Measurements from ENCODE around the gene TIFAB.

The TIFAB gene

DNA sequence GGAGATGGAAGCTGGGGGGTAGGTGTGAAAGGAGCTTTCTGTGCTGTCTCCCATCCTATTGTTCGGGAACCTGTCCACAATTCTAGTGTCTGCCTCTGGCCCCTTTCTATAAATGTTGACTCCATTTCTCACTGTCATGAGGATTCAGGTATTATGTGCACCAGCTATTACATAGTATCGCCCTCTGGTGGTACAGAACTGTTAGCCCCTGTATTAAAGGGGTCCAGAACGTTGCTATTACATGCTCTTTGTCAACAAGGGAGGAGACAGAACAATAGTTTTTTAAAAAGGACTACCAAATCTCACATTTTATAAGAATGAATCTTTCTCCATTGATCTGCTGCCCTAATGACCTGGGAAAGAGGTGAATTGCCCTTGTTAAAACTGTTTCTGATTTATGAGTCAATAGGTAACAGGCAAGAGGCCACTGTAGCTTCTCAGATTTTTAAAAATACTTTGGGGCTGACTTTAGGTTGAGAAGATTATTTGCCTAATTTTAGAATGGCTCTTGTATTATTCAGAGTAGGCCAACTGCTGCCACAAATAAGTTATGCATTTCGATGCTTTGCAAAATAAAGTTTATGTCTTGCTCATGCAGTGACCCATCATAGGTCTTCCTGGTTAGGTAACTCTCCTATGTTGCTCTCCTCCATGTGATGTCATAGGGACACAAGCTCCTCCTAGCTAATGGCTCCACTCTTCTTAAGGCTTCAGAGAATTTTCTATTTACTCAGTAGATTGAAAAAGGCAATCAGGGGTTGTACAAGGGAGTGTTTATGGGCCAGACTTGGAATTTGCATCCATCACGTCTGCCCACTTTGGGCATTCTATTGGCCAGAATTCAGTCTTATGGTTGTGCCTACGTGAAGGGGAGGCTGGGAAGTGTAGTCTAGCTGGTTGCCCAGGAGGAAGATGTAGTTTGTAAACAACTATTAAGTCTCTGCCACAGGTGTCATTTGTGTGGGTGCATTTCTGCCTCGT, 25.8 kb downstream of the TIFAB start (continued):
- TF ChIP-seq, protein P1, sequence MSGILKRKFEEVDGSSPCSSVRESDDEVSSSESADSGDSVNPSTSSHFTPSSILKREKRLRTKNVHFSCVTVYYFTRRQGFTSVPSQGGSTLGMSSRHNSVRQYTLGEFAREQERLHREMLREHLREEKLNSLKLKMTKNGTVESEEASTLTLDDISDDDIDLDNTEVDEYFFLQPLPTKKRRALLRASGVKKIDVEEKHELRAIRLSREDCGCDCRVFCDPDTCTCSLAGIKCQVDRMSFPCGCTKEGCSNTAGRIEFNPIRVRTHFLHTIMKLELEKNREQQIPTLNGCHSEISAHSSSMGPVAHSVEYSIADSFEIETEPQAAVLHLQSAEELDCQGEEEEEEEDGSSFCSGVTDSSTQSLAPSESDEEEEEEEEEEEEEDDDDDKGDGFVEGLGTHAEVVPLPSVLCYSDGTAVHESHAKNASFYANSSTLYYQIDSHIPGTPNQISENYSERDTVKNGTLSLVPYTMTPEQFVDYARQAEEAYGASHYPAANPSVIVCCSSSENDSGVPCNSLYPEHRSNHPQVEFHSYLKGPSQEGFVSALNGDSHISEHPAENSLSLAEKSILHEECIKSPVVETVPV (CRISPR knock-in tag; IDR thresholded peaks at IDR 0.05): no peak
- TF ChIP-seq GLIS3 (CRISPR knock-in tag; IDR thresholded peaks at IDR 0.05): no peak
- no peak for TF ChIP-seq CSDC2 (CRISPR knock-in tag; IDR thresholded peaks at IDR 0.05)

DNA sequence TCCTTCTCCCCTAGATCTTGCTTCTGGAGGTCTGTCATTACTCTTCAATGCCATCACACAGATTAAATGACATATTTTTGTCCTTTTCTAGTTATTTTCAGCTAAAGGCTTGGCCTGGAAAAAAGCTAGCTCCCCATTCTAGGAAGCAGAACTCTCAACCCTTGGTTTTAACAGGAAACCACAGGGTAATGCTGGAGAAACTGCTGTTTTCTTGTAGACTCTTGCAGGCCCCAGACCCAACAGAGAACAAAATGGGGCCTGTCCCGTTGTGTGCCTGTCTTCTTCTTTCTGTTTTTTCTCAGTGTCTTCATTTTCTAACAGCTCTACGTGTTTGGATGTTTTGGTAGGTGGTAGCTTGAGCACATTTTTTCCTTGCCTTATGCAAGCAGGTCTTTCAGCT, 26.5 kb downstream of the TIFAB start:
- no peak for ATAC-seq
- TF ChIP-seq CSDC2 (CRISPR knock-in tag; IDR thresholded peaks at IDR 0.05): no peak
- no peak for TF ChIP-seq ESRRG (CRISPR knock-in tag; IDR thresholded peaks at IDR 0.05)
- TF ChIP-seq ARNTL (CRISPR knock-in tag; IDR thresholded peaks at IDR 0.05; ENCODE audit: borderline replicate concordance, low read depth): no peak

DNA sequence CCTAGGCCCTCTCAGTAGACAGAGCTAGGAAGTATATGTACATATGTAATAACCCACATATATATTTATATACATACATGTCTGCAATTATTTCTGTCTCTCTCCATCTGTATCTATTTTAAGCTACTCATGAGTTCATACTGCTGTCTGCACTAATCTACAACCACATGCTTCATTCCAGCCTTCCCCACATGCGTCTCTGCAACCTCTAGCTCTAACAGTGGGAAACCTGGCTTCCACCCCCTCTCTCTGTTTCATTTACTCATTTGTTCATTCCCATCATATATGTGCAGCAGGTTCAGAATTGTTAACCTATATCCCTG, 28.3 kb downstream of the TIFAB start:
- ATAC-seq: no peak
- no peak for TF ChIP-seq ZNF8 (CRISPR knock-in tag; IDR thresholded peaks at IDR 0.05)
- TF ChIP-seq ISL1 (CRISPR knock-in tag; IDR thresholded peaks at IDR 0.05): no peak
- TF ChIP-seq GLIS3 (CRISPR knock-in tag; IDR thresholded peaks at IDR 0.05): no peak
- no peak for TF ChIP-seq ZNF565 (CRISPR knock-in tag; conservative IDR thresholded peaks at IDR 0.05; ENCODE audit: low read depth)

DNA sequence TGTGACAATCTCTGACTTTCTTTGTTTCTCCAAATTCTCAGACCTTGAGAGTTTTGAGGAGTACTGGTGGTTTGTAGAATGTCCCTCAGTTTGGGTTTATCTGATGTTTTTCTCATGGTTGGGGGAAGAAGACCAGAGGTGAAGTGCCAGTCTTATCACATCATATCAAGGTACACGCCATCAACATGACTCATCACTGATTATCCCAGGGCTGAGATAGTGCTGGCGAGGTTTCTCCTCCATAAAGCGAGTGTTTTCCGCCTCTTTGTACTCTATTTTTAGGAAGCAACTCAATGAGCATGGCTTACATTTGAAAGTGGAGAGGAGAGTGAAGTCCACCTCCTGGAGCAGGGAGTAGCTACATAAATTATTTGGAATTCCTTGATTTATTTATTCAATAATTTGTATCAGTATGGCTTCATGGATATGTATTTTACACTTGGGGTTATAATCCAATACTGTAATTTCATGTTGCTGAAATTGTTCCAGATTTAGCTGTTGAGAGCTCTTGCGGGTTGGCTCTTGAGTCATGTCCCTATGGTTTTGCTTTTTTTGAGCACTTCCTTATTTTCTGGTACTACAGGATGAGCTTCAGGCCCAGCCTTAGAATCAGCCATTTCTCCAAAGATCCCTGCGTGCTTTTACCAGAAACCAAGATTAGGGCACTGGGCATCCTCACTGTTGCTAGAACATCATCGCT, 28.9 kb downstream of the TIFAB start:
- no peak for ATAC-seq
- TF ChIP-seq ISL1 (CRISPR knock-in tag; IDR thresholded peaks at IDR 0.05) (peak; percentile 35; the same call in 1 of the 2 replicates), ESRRG (CRISPR knock-in tag; IDR thresholded peaks at IDR 0.05) (no peak)

DNA sequence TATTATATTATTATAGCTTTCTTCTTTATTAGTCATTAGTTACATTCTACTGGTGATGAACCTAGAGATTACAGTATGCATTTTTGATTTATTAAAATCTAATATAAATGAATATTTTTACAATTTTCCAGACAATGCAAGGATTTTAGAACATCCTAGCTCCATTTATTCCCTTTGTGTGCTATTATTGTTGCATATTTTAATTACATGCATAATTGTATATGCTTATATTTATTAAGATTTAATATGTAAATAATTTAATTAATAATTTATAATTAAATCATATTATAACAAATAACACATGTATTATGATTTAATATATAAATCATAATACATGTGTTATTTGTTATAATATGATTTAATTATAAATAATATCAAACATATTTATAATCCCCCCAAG, 29.7 kb downstream of the TIFAB start:
- TF ChIP-seq ZC3H10 (CRISPR knock-in tag; IDR thresholded peaks at IDR 0.05) (no peak), ZFP3 (CRISPR knock-in tag; IDR thresholded peaks at IDR 0.05) (no peak), CSDC2 (CRISPR knock-in tag; IDR thresholded peaks at IDR 0.05) (no peak), OSR1 (CRISPR knock-in tag; IDR thresholded peaks at IDR 0.05) (no peak), ZNF8 (CRISPR knock-in tag; IDR thresholded peaks at IDR 0.05) (no peak), SNAI2 (CRISPR knock-in tag; IDR thresholded peaks at IDR 0.05) (no peak), TOX (CRISPR knock-in tag; IDR thresholded peaks at IDR 0.05; ENCODE audit: borderline replicate concordance) (no peak), PPARA (CRISPR knock-in tag; IDR thresholded peaks at IDR 0.05; ENCODE audit: borderline replicate concordance) (no peak), BACH2 (CRISPR knock-in tag; IDR thresholded peaks at IDR 0.05; ENCODE audit: borderline replicate concordance) (no peak), RARB (CRISPR knock-in tag; IDR thresholded peaks at IDR 0.05) (no peak), ISL1 (CRISPR knock-in tag; IDR thresholded peaks at IDR 0.05) (no peak), ZFP30 (CRISPR knock-in tag; IDR thresholded peaks at IDR 0.05) (no peak), ZNF70 (CRISPR knock-in tag; IDR thresholded peaks at IDR 0.05) (no peak), ZNF565 (CRISPR knock-in tag; conservative IDR thresholded peaks at IDR 0.05; ENCODE audit: low read depth) (no peak), ARNTL (CRISPR knock-in tag; IDR thresholded peaks at IDR 0.05; ENCODE audit: borderline replicate concordance, low read depth) (no peak)
- TF ChIP-seq, protein P2, sequence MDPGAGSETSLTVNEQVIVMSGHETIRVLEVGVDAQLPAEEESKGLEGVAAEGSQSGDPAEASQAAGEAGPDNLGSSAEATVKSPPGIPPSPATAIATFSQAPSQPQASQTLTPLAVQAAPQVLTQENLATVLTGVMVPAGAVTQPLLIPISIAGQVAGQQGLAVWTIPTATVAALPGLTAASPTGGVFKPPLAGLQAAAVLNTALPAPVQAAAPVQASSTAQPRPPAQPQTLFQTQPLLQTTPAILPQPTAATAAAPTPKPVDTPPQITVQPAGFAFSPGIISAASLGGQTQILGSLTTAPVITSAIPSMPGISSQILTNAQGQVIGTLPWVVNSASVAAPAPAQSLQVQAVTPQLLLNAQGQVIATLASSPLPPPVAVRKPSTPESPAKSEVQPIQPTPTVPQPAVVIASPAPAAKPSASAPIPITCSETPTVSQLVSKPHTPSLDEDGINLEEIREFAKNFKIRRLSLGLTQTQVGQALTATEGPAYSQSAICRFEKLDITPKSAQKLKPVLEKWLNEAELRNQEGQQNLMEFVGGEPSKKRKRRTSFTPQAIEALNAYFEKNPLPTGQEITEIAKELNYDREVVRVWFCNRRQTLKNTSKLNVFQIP (CRISPR knock-in tag; IDR thresholded peaks at IDR 0.05; ENCODE audit: borderline replicate concordance, low read depth): no peak
- TF ChIP-seq, protein P3, sequence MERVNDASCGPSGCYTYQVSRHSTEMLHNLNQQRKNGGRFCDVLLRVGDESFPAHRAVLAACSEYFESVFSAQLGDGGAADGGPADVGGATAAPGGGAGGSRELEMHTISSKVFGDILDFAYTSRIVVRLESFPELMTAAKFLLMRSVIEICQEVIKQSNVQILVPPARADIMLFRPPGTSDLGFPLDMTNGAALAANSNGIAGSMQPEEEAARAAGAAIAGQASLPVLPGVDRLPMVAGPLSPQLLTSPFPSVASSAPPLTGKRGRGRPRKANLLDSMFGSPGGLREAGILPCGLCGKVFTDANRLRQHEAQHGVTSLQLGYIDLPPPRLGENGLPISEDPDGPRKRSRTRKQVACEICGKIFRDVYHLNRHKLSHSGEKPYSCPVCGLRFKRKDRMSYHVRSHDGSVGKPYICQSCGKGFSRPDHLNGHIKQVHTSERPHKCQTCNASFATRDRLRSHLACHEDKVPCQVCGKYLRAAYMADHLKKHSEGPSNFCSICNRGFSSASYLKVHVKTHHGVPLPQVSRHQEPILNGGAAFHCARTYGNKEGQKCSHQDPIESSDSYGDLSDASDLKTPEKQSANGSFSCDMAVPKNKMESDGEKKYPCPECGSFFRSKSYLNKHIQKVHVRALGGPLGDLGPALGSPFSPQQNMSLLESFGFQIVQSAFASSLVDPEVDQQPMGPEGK (CRISPR knock-in tag; IDR thresholded peaks at IDR 0.05; ENCODE audit: borderline replicate concordance): no peak
- TF ChIP-seq, protein P4, sequence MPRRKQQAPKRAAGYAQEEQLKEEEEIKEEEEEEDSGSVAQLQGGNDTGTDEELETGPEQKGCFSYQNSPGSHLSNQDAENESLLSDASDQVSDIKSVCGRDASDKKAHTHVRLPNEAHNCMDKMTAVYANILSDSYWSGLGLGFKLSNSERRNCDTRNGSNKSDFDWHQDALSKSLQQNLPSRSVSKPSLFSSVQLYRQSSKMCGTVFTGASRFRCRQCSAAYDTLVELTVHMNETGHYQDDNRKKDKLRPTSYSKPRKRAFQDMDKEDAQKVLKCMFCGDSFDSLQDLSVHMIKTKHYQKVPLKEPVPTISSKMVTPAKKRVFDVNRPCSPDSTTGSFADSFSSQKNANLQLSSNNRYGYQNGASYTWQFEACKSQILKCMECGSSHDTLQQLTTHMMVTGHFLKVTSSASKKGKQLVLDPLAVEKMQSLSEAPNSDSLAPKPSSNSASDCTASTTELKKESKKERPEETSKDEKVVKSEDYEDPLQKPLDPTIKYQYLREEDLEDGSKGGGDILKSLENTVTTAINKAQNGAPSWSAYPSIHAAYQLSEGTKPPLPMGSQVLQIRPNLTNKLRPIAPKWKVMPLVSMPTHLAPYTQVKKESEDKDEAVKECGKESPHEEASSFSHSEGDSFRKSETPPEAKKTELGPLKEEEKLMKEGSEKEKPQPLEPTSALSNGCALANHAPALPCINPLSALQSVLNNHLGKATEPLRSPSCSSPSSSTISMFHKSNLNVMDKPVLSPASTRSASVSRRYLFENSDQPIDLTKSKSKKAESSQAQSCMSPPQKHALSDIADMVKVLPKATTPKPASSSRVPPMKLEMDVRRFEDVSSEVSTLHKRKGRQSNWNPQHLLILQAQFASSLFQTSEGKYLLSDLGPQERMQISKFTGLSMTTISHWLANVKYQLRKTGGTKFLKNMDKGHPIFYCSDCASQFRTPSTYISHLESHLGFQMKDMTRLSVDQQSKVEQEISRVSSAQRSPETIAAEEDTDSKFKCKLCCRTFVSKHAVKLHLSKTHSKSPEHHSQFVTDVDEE (CRISPR knock-in tag; IDR thresholded peaks at IDR 0.05): no peak
- TF ChIP-seq, protein P1 (CRISPR knock-in tag; IDR thresholded peaks at IDR 0.05): no peak
- TF ChIP-seq, protein P5, sequence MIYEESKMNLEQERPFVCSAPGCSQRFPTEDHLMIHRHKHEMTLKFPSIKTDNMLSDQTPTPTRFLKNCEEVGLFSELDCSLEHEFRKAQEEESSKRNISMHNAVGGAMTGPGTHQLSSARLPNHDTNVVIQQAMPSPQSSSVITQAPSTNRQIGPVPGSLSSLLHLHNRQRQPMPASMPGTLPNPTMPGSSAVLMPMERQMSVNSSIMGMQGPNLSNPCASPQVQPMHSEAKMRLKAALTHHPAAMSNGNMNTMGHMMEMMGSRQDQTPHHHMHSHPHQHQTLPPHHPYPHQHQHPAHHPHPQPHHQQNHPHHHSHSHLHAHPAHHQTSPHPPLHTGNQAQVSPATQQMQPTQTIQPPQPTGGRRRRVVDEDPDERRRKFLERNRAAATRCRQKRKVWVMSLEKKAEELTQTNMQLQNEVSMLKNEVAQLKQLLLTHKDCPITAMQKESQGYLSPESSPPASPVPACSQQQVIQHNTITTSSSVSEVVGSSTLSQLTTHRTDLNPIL (CRISPR knock-in tag; IDR thresholded peaks at IDR 0.05; ENCODE audit: low read depth): no peak
- no peak for ATAC-seq
